ENCODE results near the gene RFC5. TPM values are rescaled to one million over a fixed set of nuclear protein-coding genes. Genes with fewer than 3 reads are reported as not detected.

The RFC5 gene
- total and polyA plus RNA-seq, 10 of the 15 experiments (the other 5 are each of a cell fraction or from before 2014, with no cell fraction given), result 30.9 to 73.3 (median 53.5) TPM

DNA sequence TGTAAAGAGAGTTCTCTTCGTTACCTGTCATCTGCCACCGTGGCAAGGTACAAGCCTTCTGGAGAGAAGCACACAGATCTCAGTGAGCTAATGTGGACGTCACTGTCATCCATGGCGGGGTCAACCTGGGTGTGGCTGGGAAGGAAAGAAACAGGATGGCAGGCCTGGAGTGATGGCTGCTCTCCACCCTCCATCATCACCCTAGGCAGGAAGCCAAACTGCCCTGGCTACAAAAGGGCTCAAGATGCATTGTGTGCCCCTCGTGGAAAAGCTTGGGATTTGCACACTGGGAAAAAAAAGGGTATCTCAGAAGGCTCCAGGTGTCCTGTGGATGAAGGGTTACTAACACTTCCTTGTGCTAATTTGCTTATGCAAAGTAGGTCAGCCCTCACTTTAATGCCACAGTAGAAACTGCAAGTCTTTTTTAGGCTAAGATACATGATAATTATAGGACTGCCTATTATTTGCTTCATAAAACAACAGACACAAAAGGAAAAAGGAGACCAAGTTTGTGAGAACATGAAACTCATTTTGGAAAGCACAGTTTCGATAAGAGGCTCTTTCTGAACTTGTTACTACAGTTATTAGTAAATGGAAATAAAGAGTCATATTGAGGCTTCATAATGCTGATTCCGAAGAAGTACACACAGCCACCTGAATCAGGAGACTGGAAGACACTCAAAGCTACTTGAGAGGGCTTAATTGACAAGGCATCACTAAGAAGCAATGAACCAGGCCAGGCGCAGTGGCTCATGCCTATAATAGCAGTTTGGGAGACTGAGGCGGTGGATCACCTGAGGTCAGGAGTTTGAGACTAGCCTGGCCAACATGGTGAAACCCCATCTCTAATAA lies 18.9 kb downstream of the RFC5 start:
- H3K4me1 ChIP-seq (ENCODE audit: control insufficient read depth, insufficient read depth, low read length), result peaks cover 29% of the 10 kb centered on the region
- peak; percentile 91 for ATAC-seq
- H3K4me2 ChIP-seq (ENCODE audit: control insufficient read depth, insufficient read depth), result peak overlapping the region; percentile 6
- H3K9me3 ChIP-seq (replicated peaks; ENCODE audit: control insufficient read depth, insufficient read depth, low read length), result peaks cover 6% of the 10 kb centered on the region; the same call in 2 of the 3 replicates
- POLR2A ChIA-PET, result interaction anchor here (1.3 to 2.2 kb wide), 5 partner anchors 10 to 161 kb away, joined by 3 to 6 read pairs (median 5); no protein-coding TSS in a partner anchor
- H3K36me3 ChIP-seq (ENCODE audit: control insufficient read depth in 2 of 2, insufficient read depth in 2 of 2, low read length in 1 of 2), result peaks cover 16 to 47% of the 10 kb centered on the region in 2 experiments
- H3K27me3 ChIP-seq (replicated peaks in 1 of 2; ENCODE audit: control insufficient read depth in 2 of 2, insufficient read depth in 2 of 2, low read length in 1 of 2), result no peaks in the 10 kb centered on the region
- in situ Hi-C loops (cut with MboI) (no loop called here), intact Hi-C loops (cut with micrococcal nuclease; ENCODE audit: unreplicated experiment) (loop anchor here (2.0 kb wide), 1 partner anchor 161 kb away; no protein-coding TSS in a partner anchor)
- no TSS peak for BruUV-seq (replicated peaks)
- DNase-seq (ENCODE audit: low read depth, low spot score), result peak; percentile 90
- no peaks in the 10 kb centered on the region for H4K20me1 ChIP-seq (ENCODE audit: control insufficient read depth, insufficient read depth)
- no peak overlapping the region for H3K4me3 ChIP-seq
- WGBS (ENCODE audit: insufficient coverage, insufficient replicate concordance, low lambda C conversion rate, missing lambda C conversion rate), result 31% methylated on average over 9 of the region's 9 CpGs
- no peak overlapping the region for H2AFZ ChIP-seq (ENCODE audit: control insufficient read depth, low read depth, low read length)
- RAD21 ChIA-PET (ENCODE audit: unreplicated experiment), result interaction anchor here (1.1 to 2.7 kb wide), 9 partner anchors 10 to 178 kb away, joined by 3 to 24 read pairs (median 7); no protein-coding TSS in a partner anchor
- FAIRE-seq, result peak; percentile 94
- CTCF ChIA-PET, result interaction anchor here (0.7 to 7.5 kb wide), 15 partner anchors 10 to 185 kb away, joined by 3 to 111 read pairs (median 5); partner anchors contain the start of gene RFC5
- SMC1A ChIA-PET (ENCODE audit: uncharacterized antibody, unreplicated experiment), result interaction anchor here (0.5 to 5.4 kb wide), 12 partner anchors 10 to 179 kb away, joined by 3 to 64 read pairs (median 4); partner anchors contain the start of gene RFC5
- no peaks in the 10 kb centered on the region for H3K79me2 ChIP-seq (ENCODE audit: control insufficient read depth, insufficient read depth, low read length)
- no peak overlapping the region for H3K9ac ChIP-seq (ENCODE audit: control insufficient read depth, insufficient read depth, low read length)
- peak overlapping the region; percentile 75 for H3K27ac ChIP-seq (ENCODE audit: control insufficient read depth, insufficient read depth)
- TF ChIP-seq, protein P1, sequence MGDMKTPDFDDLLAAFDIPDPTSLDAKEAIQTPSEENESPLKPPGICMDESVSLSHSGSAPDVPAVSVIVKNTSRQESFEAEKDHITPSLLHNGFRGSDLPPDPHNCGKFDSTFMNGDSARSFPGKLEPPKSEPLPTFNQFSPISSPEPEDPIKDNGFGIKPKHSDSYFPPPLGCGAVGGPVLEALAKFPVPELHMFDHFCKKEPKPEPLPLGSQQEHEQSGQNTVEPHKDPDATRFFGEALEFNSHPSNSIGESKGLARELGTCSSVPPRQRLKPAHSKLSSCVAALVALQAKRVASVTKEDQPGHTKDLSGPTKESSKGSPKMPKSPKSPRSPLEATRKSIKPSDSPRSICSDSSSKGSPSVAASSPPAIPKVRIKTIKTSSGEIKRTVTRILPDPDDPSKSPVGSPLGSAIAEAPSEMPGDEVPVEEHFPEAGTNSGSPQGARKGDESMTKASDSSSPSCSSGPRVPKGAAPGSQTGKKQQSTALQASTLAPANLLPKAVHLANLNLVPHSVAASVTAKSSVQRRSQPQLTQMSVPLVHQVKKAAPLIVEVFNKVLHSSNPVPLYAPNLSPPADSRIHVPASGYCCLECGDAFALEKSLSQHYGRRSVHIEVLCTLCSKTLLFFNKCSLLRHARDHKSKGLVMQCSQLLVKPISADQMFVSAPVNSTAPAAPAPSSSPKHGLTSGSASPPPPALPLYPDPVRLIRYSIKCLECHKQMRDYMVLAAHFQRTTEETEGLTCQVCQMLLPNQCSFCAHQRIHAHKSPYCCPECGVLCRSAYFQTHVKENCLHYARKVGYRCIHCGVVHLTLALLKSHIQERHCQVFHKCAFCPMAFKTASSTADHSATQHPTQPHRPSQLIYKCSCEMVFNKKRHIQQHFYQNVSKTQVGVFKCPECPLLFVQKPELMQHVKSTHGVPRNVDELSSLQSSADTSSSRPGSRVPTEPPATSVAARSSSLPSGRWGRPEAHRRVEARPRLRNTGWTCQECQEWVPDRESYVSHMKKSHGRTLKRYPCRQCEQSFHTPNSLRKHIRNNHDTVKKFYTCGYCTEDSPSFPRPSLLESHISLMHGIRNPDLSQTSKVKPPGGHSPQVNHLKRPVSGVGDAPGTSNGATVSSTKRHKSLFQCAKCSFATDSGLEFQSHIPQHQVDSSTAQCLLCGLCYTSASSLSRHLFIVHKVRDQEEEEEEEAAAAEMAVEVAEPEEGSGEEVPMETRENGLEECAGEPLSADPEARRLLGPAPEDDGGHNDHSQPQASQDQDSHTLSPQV (IDR thresholded peaks at IDR 0.05), result no peak
- TF ChIP-seq PAX5 (IDR thresholded peaks at IDR 0.05; ENCODE audit: borderline replicate concordance, low read depth, low read length), result 0 out of 2 replicates have a peak, but pooled peaks have one; percentile 31
- no peak for TF ChIP-seq BRCA1 (IDR thresholded peaks at IDR 0.05; ENCODE audit: low read depth, low read length)
- 0 out of 2 replicates have a peak, but pooled peaks have one; percentile 19 for TF ChIP-seq POLR2A (IDR thresholded peaks at IDR 0.05; ENCODE audit: low read depth, low read length)
- TF ChIP-seq TAF1 (IDR thresholded peaks at IDR 0.05; ENCODE audit: borderline replicate concordance, low read depth, low read length), result no peak
- TF ChIP-seq MEF2B (IDR thresholded peaks at IDR 0.05; ENCODE audit: partially characterized antibody, poor library complexity, severe bottlenecking), result peak; percentile 84
- peak; percentile 60 to 74; a peak in 3 of 4 replicates for TF ChIP-seq EP300 (IDR thresholded peaks at IDR 0.05; ENCODE audit: borderline replicate concordance in 1 of 2, control insufficient read depth in 1 of 2, low read depth in 2 of 2, low read length in 2 of 2)
- no peak for TF ChIP-seq RAD51 (IDR thresholded peaks at IDR 0.05)
- TF ChIP-seq, protein P2, sequence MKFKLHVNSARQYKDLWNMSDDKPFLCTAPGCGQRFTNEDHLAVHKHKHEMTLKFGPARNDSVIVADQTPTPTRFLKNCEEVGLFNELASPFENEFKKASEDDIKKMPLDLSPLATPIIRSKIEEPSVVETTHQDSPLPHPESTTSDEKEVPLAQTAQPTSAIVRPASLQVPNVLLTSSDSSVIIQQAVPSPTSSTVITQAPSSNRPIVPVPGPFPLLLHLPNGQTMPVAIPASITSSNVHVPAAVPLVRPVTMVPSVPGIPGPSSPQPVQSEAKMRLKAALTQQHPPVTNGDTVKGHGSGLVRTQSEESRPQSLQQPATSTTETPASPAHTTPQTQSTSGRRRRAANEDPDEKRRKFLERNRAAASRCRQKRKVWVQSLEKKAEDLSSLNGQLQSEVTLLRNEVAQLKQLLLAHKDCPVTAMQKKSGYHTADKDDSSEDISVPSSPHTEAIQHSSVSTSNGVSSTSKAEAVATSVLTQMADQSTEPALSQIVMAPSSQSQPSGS (IDR thresholded peaks at IDR 0.05; ENCODE audit: low read length), result peak; percentile 90
- peak; percentile 92 for TF ChIP-seq ZNF217 (IDR thresholded peaks at IDR 0.05)
- TF ChIP-seq SMAD5 (IDR thresholded peaks at IDR 0.05; ENCODE audit: low read depth), result no peak; the same call in 1 of the 2 replicates
- TF ChIP-seq TBL1XR1 (IDR thresholded peaks at IDR 0.05; ENCODE audit: low read depth, low read length), result peak; percentile 23; the same call in 1 of the 2 replicates
- TF ChIP-seq TARDBP (IDR thresholded peaks at IDR 0.05; ENCODE audit: borderline replicate concordance), result no peak
- TF ChIP-seq ZBED1 (IDR thresholded peaks at IDR 0.05; ENCODE audit: borderline replicate concordance), result peak; percentile 83; the same call in 1 of the 2 replicates
- TF ChIP-seq SIX5 (IDR thresholded peaks at IDR 0.05; ENCODE audit: low read depth, low read length, severe bottlenecking), result no peak
- TF ChIP-seq, protein P3, sequence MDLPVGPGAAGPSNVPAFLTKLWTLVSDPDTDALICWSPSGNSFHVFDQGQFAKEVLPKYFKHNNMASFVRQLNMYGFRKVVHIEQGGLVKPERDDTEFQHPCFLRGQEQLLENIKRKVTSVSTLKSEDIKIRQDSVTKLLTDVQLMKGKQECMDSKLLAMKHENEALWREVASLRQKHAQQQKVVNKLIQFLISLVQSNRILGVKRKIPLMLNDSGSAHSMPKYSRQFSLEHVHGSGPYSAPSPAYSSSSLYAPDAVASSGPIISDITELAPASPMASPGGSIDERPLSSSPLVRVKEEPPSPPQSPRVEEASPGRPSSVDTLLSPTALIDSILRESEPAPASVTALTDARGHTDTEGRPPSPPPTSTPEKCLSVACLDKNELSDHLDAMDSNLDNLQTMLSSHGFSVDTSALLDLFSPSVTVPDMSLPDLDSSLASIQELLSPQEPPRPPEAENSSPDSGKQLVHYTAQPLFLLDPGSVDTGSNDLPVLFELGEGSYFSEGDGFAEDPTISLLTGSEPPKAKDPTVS (IDR thresholded peaks at IDR 0.05; ENCODE audit: low read depth, low read length), result no peak

Data from GM12878 (cell line).